Nephron (organoid): Measurements from ENCODE around the gene UBR7.
"Not testable (repeated sequence)": the region's sequence is repeated elsewhere in the genome, so short reads cannot be mapped to it uniquely, and the experiment has no call there.

Source experiments
- H3K27ac Mint-ChIP-seq, 3 experiments: 2 replicates each; pipeline ENCODE4 v1.8.0; 2020; ENCODE audit warnings: mixed read lengths in 3 of 3, mild to moderate bottlenecking in 2 of 3, moderate library complexity in 1 of 3
- H3K27me3 Mint-ChIP-seq: 2 replicates; pipeline ENCODE4 v1.8.0; 2021; ENCODE audit warnings: low read depth, mild to moderate bottlenecking, moderate library complexity, mixed read lengths
- H3K36me3 Mint-ChIP-seq: 2 replicates; pipeline ENCODE4 v1.8.0; 2020; ENCODE audit warnings: low read depth, mixed read lengths
- H3K4me1 Mint-ChIP-seq: 2 replicates; pipeline ENCODE4 v1.8.0; 2020; ENCODE audit warnings: mixed read lengths
- H3K4me3 Mint-ChIP-seq, 3 experiments: 2 replicates each; pipeline ENCODE4 v1.8.0; 2020; ENCODE audit warnings: mild to moderate bottlenecking in 3 of 3, mixed read lengths in 3 of 3, moderate library complexity in 2 of 3
- H3K9me3 Mint-ChIP-seq: 2 replicates; pipeline ENCODE4 v1.8.0; 2020; ENCODE audit warnings: mixed read lengths
- CTCF ChIP-seq, 3 experiments: fragments of 200-600 bp; sonication (generic); IDR thresholded peaks; one replicate each; pipeline ENCODE4 v1.5.0; 2021; ENCODE audit warnings: antibody characterized with exemption in 3 of 3; ENCODE audit not compliant: unreplicated experiment in 3 of 3

Gene UBR7

GRCh38 chr14:93206793-93207467 lies at the start of gene UBR7, which contains the start of gene GON7:
Gene UBR7 (plus strand): TSS chr14:93207256. CDS start chr14:93207292, 36 bp downstream.
Gene GON7 (minus strand): TSS chr14:93207065. CDS start chr14:93207037, 28 bp downstream.
- peak within 1 kb of the TSS; percentile 6 to 72 (median 61) for H3K27ac Mint-ChIP-seq
- peaks cover 11% of the 10 kb centered on the region for H3K36me3 Mint-ChIP-seq
- TF ChIP-seq CTCF (IDR thresholded peaks at IDR 0.05; ENCODE audit: unreplicated experiment in 3 of 3) = peak in 2 of 3 experiments; percentile 0 to 6
- peaks cover 20% of the 10 kb centered on the region for H3K4me1 Mint-ChIP-seq
- no peaks in the 10 kb centered on the region for H3K27me3 Mint-ChIP-seq
- H3K9me3 Mint-ChIP-seq = no peaks in the 10 kb centered on the region
- H3K4me3 Mint-ChIP-seq = peak within 1 kb of the TSS; percentile 83 to 100 (median 98)

- not testable (repeated sequence) for H3K4me3 Mint-ChIP-seq, H3K36me3 Mint-ChIP-seq, H3K4me1 Mint-ChIP-seq, H3K9me3 Mint-ChIP-seq, H3K27ac Mint-ChIP-seq, H3K27me3 Mint-ChIP-seq
Measured at GRCh38 chr14:93158349-93158748, 48.7 kb upstream of the UBR7 start.

- not testable (repeated sequence) for H3K4me3 Mint-ChIP-seq, H3K9me3 Mint-ChIP-seq, H3K27ac Mint-ChIP-seq, H3K36me3 Mint-ChIP-seq, H3K4me1 Mint-ChIP-seq, H3K27me3 Mint-ChIP-seq
Measured at GRCh38 chr14:93159625-93160352, 47.3 kb upstream of the UBR7 start.

GRCh38 chr14:93160353-93160801 lies 46.7 kb upstream of the UBR7 start:
- H3K36me3 Mint-ChIP-seq = no peaks in the 10 kb centered on the region
- H3K27me3 Mint-ChIP-seq = no peaks in the 10 kb centered on the region
- peak; percentile 34 to 50 (median 42) for TF ChIP-seq CTCF (IDR thresholded peaks at IDR 0.05; ENCODE audit: unreplicated experiment in 3 of 3)
- no peaks in the 10 kb centered on the region for H3K4me1 Mint-ChIP-seq
- H3K4me3 Mint-ChIP-seq = no peak overlapping the region
- H3K9me3 Mint-ChIP-seq = no peaks in the 10 kb centered on the region
- H3K27ac Mint-ChIP-seq = no peak overlapping the region

GRCh38 chr14:93161411-93161940 lies 45.6 kb upstream of the UBR7 start:
- no peak for TF ChIP-seq CTCF (IDR thresholded peaks at IDR 0.05; ENCODE audit: unreplicated experiment in 3 of 3)
- H3K4me3 Mint-ChIP-seq = no peak overlapping the region
- no peaks in the 10 kb centered on the region for H3K27me3 Mint-ChIP-seq

GRCh38 chr14:93163564-93163963 lies 43.5 kb upstream of the UBR7 start:
- no peaks in the 10 kb centered on the region for H3K36me3 Mint-ChIP-seq

More at GRCh38 chr14:93161411-93161940, 45.6 kb upstream of the UBR7 start:
- H3K4me1 Mint-ChIP-seq = no peaks in the 10 kb centered on the region
- H3K27ac Mint-ChIP-seq = no peak overlapping the region
- no peaks in the 10 kb centered on the region for H3K9me3 Mint-ChIP-seq
- H3K36me3 Mint-ChIP-seq = no peaks in the 10 kb centered on the region

GRCh38 chr14:93165271-93166265 lies 41.5 kb upstream of the UBR7 start:
- not testable (repeated sequence) for H3K27me3 Mint-ChIP-seq, H3K9me3 Mint-ChIP-seq, H3K4me1 Mint-ChIP-seq, H3K4me3 Mint-ChIP-seq, H3K36me3 Mint-ChIP-seq
- H3K27ac Mint-ChIP-seq = peak overlapping the region; percentile 63 to 90 (median 89)

More at GRCh38 chr14:93163564-93163963, 43.5 kb upstream of the UBR7 start:
- no peak for TF ChIP-seq CTCF (IDR thresholded peaks at IDR 0.05; ENCODE audit: unreplicated experiment in 3 of 3)
- Mint-ChIP-seq H3K4me1 (no peaks in the 10 kb centered on the region), H3K27me3 (peaks cover 4% of the 10 kb centered on the region), H3K27ac (no peak overlapping the region), H3K9me3 (no peaks in the 10 kb centered on the region), H3K4me3 (no peak overlapping the region)

GRCh38 chr14:93168610-93169009 lies 38.4 kb upstream of the UBR7 start:
- H3K4me1 Mint-ChIP-seq, H3K4me3 Mint-ChIP-seq, H3K27me3 Mint-ChIP-seq, H3K36me3 Mint-ChIP-seq, H3K9me3 Mint-ChIP-seq, H3K27ac Mint-ChIP-seq: not testable (repeated sequence)

- not testable (repeated sequence) for H3K4me3 Mint-ChIP-seq, H3K9me3 Mint-ChIP-seq, H3K4me1 Mint-ChIP-seq, H3K27ac Mint-ChIP-seq, H3K36me3 Mint-ChIP-seq, H3K27me3 Mint-ChIP-seq
Measured at GRCh38 chr14:93169619-93170018, 37.4 kb upstream of the UBR7 start.
